Muscle layer of colon (tissue), 2 donors: ENCODE measurements around the gene PRR33.
"Not testable (repeated sequence)": the region's sequence is repeated elsewhere in the genome, so short reads cannot be mapped to it uniquely, and the experiment has no call there.

Source experiments
- H3K27ac ChIP-seq: one replicate; pipeline ENCODE4 v1.7.0; 2013; ENCODE audit warnings: low read depth, mild to moderate bottlenecking, low read length, moderate library complexity
- H3K27me3 ChIP-seq, 2 donors: one replicate each; pipeline ENCODE4 v1.7.0; 2013; ENCODE audit warnings: low read length in 2 of 2, mild to moderate bottlenecking in 2 of 2; ENCODE audit not compliant: insufficient read depth in 2 of 2, control insufficient read depth in 1 of 2
- H3K36me3 ChIP-seq: one replicate; pipeline ENCODE4 v1.7.0; 2013; ENCODE audit warnings: mild to moderate bottlenecking, low read length; ENCODE audit not compliant: insufficient read depth
- H3K4me1 ChIP-seq: one replicate; pipeline ENCODE4 v1.7.0; 2013; ENCODE audit warnings: mild to moderate bottlenecking, low read length; ENCODE audit not compliant: insufficient read depth
- H3K4me3 ChIP-seq, 2 donors: one replicate each; pipeline ENCODE4 v1.7.0; 2013; ENCODE audit warnings: low read length in 2 of 2, low read depth in 1 of 2, mild to moderate bottlenecking in 1 of 2, moderate library complexity in 1 of 2
- H3K9ac ChIP-seq: one replicate; pipeline ENCODE4 v1.7.0; 2013; ENCODE audit warnings: low read length
- H3K9me3 ChIP-seq: one replicate; pipeline ENCODE4 v1.7.0; 2013; ENCODE audit warnings: mild to moderate bottlenecking, low read length
- donor health status: abdominal sarcoma.
- donor health status: Adenocarcinoma of cecum.

The PRR33 gene

GRCh38 chr11:1890856-1891830, 552 bp downstream of the PRR33 start:
- Histone ChIP-seq H3K27me3 (peaks cover 0 to 4% of the 10 kb centered on the region in 2 donors), H3K9me3 (no peaks in the 10 kb centered on the region), H3K4me1 (no peaks in the 10 kb centered on the region), H3K27ac (no peak overlapping the region), H3K36me3 (no peaks in the 10 kb centered on the region), H3K4me3 (no peak overlapping the region), H3K9ac (no peak overlapping the region)

GRCh38 chr11:1889941-1890855, 1.5 kb downstream of the PRR33 start:
- Histone ChIP-seq H3K4me1 (no peaks in the 10 kb centered on the region), H3K9ac (no peak overlapping the region), H3K27ac (no peak overlapping the region), H3K36me3 (no peaks in the 10 kb centered on the region), H3K27me3 (peaks cover 0 to 4% of the 10 kb centered on the region in 2 donors), H3K9me3 (no peaks in the 10 kb centered on the region), H3K4me3 (no peak overlapping the region)

GRCh38 chr11:1889224-1889930, 2.3 kb downstream of the PRR33 start:
- no peak overlapping the region for H3K4me3 ChIP-seq
- no peak overlapping the region for H3K27ac ChIP-seq
- H3K27me3 ChIP-seq, result peaks cover 0 to 4% of the 10 kb centered on the region in 2 donors
- no peaks in the 10 kb centered on the region for H3K4me1 ChIP-seq
- H3K9me3 ChIP-seq, result no peaks in the 10 kb centered on the region
- peaks cover 4% of the 10 kb centered on the region for H3K36me3 ChIP-seq
- no peak overlapping the region for H3K9ac ChIP-seq

GRCh38 chr11:1888811-1889210, 2.9 kb downstream of the PRR33 start:
- no peaks in the 10 kb centered on the region for H3K9me3 ChIP-seq
- H3K27ac ChIP-seq, result no peak overlapping the region
- peaks cover 0 to 4% of the 10 kb centered on the region in 2 donors for H3K27me3 ChIP-seq
- H3K4me1 ChIP-seq, result no peaks in the 10 kb centered on the region
- peaks cover 5% of the 10 kb centered on the region for H3K36me3 ChIP-seq
- H3K9ac ChIP-seq, result no peak overlapping the region
- H3K4me3 ChIP-seq, result no peak overlapping the region

- no peak overlapping the region for H3K4me3 ChIP-seq
- peaks cover 0 to 4% of the 10 kb centered on the region in 2 donors for H3K27me3 ChIP-seq
- no peak overlapping the region for H3K9ac ChIP-seq
- H3K4me1 ChIP-seq, result no peaks in the 10 kb centered on the region
- H3K27ac ChIP-seq, result no peak overlapping the region
- H3K36me3 ChIP-seq, result peaks cover 5% of the 10 kb centered on the region
- no peaks in the 10 kb centered on the region for H3K9me3 ChIP-seq
These were observed 3.3 kb downstream of the PRR33 start for GRCh38 chr11:1888347-1888753.

GRCh38 chr11:1887451-1888346, 4.0 kb downstream of the PRR33 start:
- Histone ChIP-seq H3K27me3 (peaks cover 0 to 4% of the 10 kb centered on the region in 2 donors), H3K4me1 (no peaks in the 10 kb centered on the region), H3K27ac (no peak overlapping the region), H3K9me3 (no peaks in the 10 kb centered on the region), H3K4me3 (no peak overlapping the region), H3K36me3 (peaks cover 5% of the 10 kb centered on the region), H3K9ac (no peak overlapping the region)

- not testable (repeated sequence) for H3K27ac ChIP-seq, H3K4me1 ChIP-seq, H3K36me3 ChIP-seq, H3K9ac ChIP-seq, H3K4me3 ChIP-seq, H3K27me3 ChIP-seq, H3K9me3 ChIP-seq
These were observed 5.1 kb downstream of the PRR33 start for GRCh38 chr11:1886551-1886950.

GRCh38 chr11:1884303-1884700, 7.4 kb downstream of the PRR33 start:
- H3K9me3 ChIP-seq, result no peaks in the 10 kb centered on the region
- no peaks in the 10 kb centered on the region for H3K27me3 ChIP-seq
- H3K4me3 ChIP-seq, result no peak overlapping the region
- H3K36me3 ChIP-seq, result peaks cover 5% of the 10 kb centered on the region
- H3K27ac ChIP-seq, result no peak overlapping the region
- no peak overlapping the region for H3K9ac ChIP-seq
- peaks cover 5% of the 10 kb centered on the region for H3K4me1 ChIP-seq

- H3K36me3 ChIP-seq, result peaks cover 5% of the 10 kb centered on the region
- no peak overlapping the region for H3K27ac ChIP-seq
- H3K9me3 ChIP-seq, result no peaks in the 10 kb centered on the region
- no peaks in the 10 kb centered on the region for H3K27me3 ChIP-seq
- no peak overlapping the region for H3K9ac ChIP-seq
- H3K4me3 ChIP-seq, result no peak overlapping the region
- peaks cover 7% of the 10 kb centered on the region for H3K4me1 ChIP-seq
These were observed 8.1 kb downstream of the PRR33 start for GRCh38 chr11:1883346-1884302.
